Gastroesophageal sphincter (tissue), 4 donors: ENCODE results near the gene OR6T1. TPM values are rescaled to one million over a fixed set of nuclear protein-coding genes. Genes with fewer than 3 reads are reported as not detected.

ENCODE experiments used
- ATAC-seq: fragments of 150-250 bp; one replicate; pipeline ENCODE4 v1.9.1; 2016; ENCODE audit warnings: mild to moderate bottlenecking, moderate library complexity
- H3K27ac ChIP-seq, 4 donors: fragments of 200-600 bp; sonication (generic) in 3 of 4; 1 replicate in 3 of 4; 2 replicates in 1 of 4; pipeline ENCODE4 v1.5.1; 2016 to 2019
- H3K27me3 ChIP-seq: fragments of 200-600 bp; sonication (generic); one replicate; pipeline ENCODE4 v1.5.1; 2019
- H3K36me3 ChIP-seq, 2 donors: fragments of 200-600 bp; sonication (generic); one replicate each; pipeline ENCODE4 v1.5.1; 2019; ENCODE audit warnings: control low read depth in 1 of 2
- H3K4me1 ChIP-seq, 3 donors: fragments of 200-600 bp; sonication (generic); 1 replicate in 2 of 3; 2 replicates in 1 of 3; pipeline ENCODE4 v1.5.1; 2016 to 2019; ENCODE audit warnings: control low read depth in 2 of 3
- H3K4me3 ChIP-seq, 2 donors: fragments of 200-600 bp; sonication (generic); one replicate each; pipeline ENCODE4 v1.5.1; 2019; ENCODE audit warnings: mild to moderate bottlenecking in 1 of 2, moderate library complexity in 1 of 2
- H3K9me3 ChIP-seq, 3 donors: fragments of 200-600 bp; sonication (generic); one replicate each; pipeline ENCODE4 v1.5.1; 2017 to 2019; ENCODE audit warnings: control low read depth in 2 of 3
- CTCF ChIP-seq, 4 experiments: fragments of 200-600 bp in 2 of 4; fragments of 450-650 bp in 2 of 4; sonication (generic) in 1 of 4; IDR thresholded peaks; one replicate each; pipeline ENCODE4 v1.5.1; 2017 to 2019; ENCODE audit warnings: antibody characterized with exemption in 4 of 4, mild to moderate bottlenecking in 2 of 4, moderate library complexity in 2 of 4
- EP300 ChIP-seq: sonication (generic); formaldehyde crosslinking; IDR thresholded peaks from one replicate; pipeline ENCODE4 v1.6.1; 2017; ENCODE audit warnings: antibody characterized with exemption, mild to moderate bottlenecking
- POLR2A ChIP-seq, 2 donors: fragments of 450-650 bp; IDR thresholded peaks; one replicate each; pipeline ENCODE4 v1.6.1; 2017; ENCODE audit warnings: antibody characterized with exemption in 2 of 2, mild to moderate bottlenecking in 2 of 2, moderate library complexity in 1 of 2
- POLR2AphosphoS5 ChIP-seq: sonication (generic); formaldehyde crosslinking; IDR thresholded peaks from one replicate; pipeline ENCODE4 v1.6.1; 2017; ENCODE audit warnings: antibody characterized with exemption
- WGBS, 2 donors: methylation state at CpG; one replicate each; pipeline ENCODE4 v1.1.5; 2018; ENCODE audit warnings: low coverage in 1 of 2; 5-methylcytosine and 5-hydroxymethylcytosine counted together
- total RNA-seq, 4 donors: library from RNA; depleted of rRNA; stranded (reverse); fragments of >200 nt; gene quantifications; one replicate each; pipeline ENCODE4 v1.1.0, GENCODE V29; 2016

OR6T1 gene
- total RNA-seq, 4 donors from 2014 or later: not detected

- Histone ChIP-seq H3K36me3 (no peaks in the 10 kb centered on the region), H3K4me3 (no peak overlapping the region), H3K9me3 (peaks cover 0 to 17% (median 0%) of the 10 kb centered on the region in 3 donors), H3K27ac (no peak overlapping the region), H3K4me1 (no peaks in the 10 kb centered on the region), H3K27me3 (no peaks in the 10 kb centered on the region)
- no peak for ATAC-seq
- TF ChIP-seq POLR2A (IDR thresholded peaks at IDR 0.05) (no peak), CTCF (IDR thresholded peaks at IDR 0.05) (no peak), EP300 (no peak), POLR2AphosphoS5 (no peak)
Measured at GRCh38 chr11:123956752-123957151, 13.1 kb upstream of the OR6T1 start.

- Histone ChIP-seq H3K27me3 (no peaks in the 10 kb centered on the region), H3K27ac (no peak overlapping the region), H3K36me3 (no peaks in the 10 kb centered on the region), H3K9me3 (no peaks in the 10 kb centered on the region), H3K4me3 (no peak overlapping the region), H3K4me1 (no peaks in the 10 kb centered on the region)
- 18 to 67% methylated on average over 1 of the region's 1 CpG for WGBS, 2 donors
- TF ChIP-seq POLR2A (IDR thresholded peaks at IDR 0.05) (no peak), POLR2AphosphoS5 (no peak), EP300 (no peak), CTCF (IDR thresholded peaks at IDR 0.05) (no peak)
- ATAC-seq: no peak
Measured at GRCh38 chr11:123945132-123945531, 1.5 kb upstream of the OR6T1 start.

- Histone ChIP-seq H3K36me3 (no peaks in the 10 kb centered on the region), H3K4me3 (no peak overlapping the region), H3K4me1 (no peaks in the 10 kb centered on the region), H3K9me3 (no peaks in the 10 kb centered on the region), H3K27me3 (no peaks in the 10 kb centered on the region), H3K27ac (no peak overlapping the region)
- no peak for TF ChIP-seq EP300
- TF ChIP-seq POLR2AphosphoS5: no peak
- TF ChIP-seq CTCF (IDR thresholded peaks at IDR 0.05): no peak
- TF ChIP-seq POLR2A (IDR thresholded peaks at IDR 0.05): no peak
- ATAC-seq: no peak
- 71 to 87% methylated on average over 4 of the region's 4 CpGs for WGBS, 2 donors
Measured at GRCh38 chr11:123942413-123942812, 1.2 kb downstream of the OR6T1 start.

- no peak within 1 kb of the TSS for H3K4me3 ChIP-seq
- WGBS, 2 donors: 50 to 82% methylated on average over 1 of the region's 1 CpG
- no peak for ATAC-seq
- no peak for TF ChIP-seq POLR2A (IDR thresholded peaks at IDR 0.05)
- H3K4me1 ChIP-seq: no peaks in the 10 kb centered on the region
- H3K27ac ChIP-seq: no peak within 1 kb of the TSS
- H3K27me3 ChIP-seq: no peaks in the 10 kb centered on the region
- H3K36me3 ChIP-seq: no peaks in the 10 kb centered on the region
- no peaks in the 10 kb centered on the region for H3K9me3 ChIP-seq
Measured at GRCh38 chr11:123939317-123939716, 4.3 kb downstream of the OR6T1 start, which contains the start of gene OR4D5. TSS of gene OR4D5 (plus strand) at chr11:123939617. CDS start at chr11:123939617, 0 bp downstream.

- H3K9me3 ChIP-seq: no peaks in the 10 kb centered on the region
- no peaks in the 10 kb centered on the region for H3K36me3 ChIP-seq
- TF ChIP-seq CTCF (IDR thresholded peaks at IDR 0.05) (no peak), POLR2A (IDR thresholded peaks at IDR 0.05) (no peak), POLR2AphosphoS5 (no peak), EP300 (no peak)
- H3K4me3 ChIP-seq: no peak overlapping the region
- no peak for ATAC-seq
- 78% methylated on average over 1 of the region's 1 CpG; no CpG with 5 or more reads in 1 of the 2 donors for whole genome bisulfite sequencing, 2 donors
- no peak overlapping the region for H3K27ac ChIP-seq
- no peaks in the 10 kb centered on the region for H3K27me3 ChIP-seq
- no peaks in the 10 kb centered on the region for H3K4me1 ChIP-seq
Measured at GRCh38 chr11:123924027-123924426, 19.6 kb downstream of the OR6T1 start.
